Kidney epithelial cell (primary cell): Measurements from ENCODE around the gene DENND1A. TPM values are rescaled to one million over a fixed set of nuclear protein-coding genes. Genes with fewer than 3 reads are reported as not detected.
"Not testable (repeated sequence)": the region's sequence is repeated elsewhere in the genome, so short reads cannot be mapped to it uniquely, and the experiment has no call there.

Source experiments
- DNase-seq: peaks from one replicate; pipeline ENCODE4 v3.0.0-alpha.2; 2010; ENCODE audit warnings: low read depth
- H3K27me3 ChIP-seq: 2 replicates; pipeline ENCODE4 v1.6.0; 2011; ENCODE audit warnings: low read length; ENCODE audit not compliant: control insufficient read depth, insufficient read depth
- H3K36me3 ChIP-seq: 2 replicates; pipeline ENCODE4 v1.5.1; 2011; ENCODE audit warnings: low read length; ENCODE audit not compliant: control insufficient read depth, insufficient read depth
- H3K4me3 ChIP-seq: 2 replicates; pipeline ENCODE4 v1.5.1; 2011; ENCODE audit warnings: low read depth, mild to moderate bottlenecking, control low read depth, low read length
- total RNA-seq: library from RNA; depleted of rRNA; stranded (reverse); fragments of >200 nt; gene quantifications from 2 replicates; pipeline ENCODE4 v1.2.3, GENCODE V29; 2015
- TF ChIP-seq, protein P1 (sequence below): IDR thresholded peaks from 2 replicates; pipeline ENCODE4 v1.5.1; 2011; ENCODE audit warnings: mild to moderate bottlenecking, moderate library complexity, low read length, control low read depth, inconsistent platforms; ENCODE audit not compliant: insufficient read depth, poor library complexity, severe bottlenecking

The DENND1A gene
- total RNA-seq, 1 donor from 2014 or later, result 14.5 TPM

DNA sequence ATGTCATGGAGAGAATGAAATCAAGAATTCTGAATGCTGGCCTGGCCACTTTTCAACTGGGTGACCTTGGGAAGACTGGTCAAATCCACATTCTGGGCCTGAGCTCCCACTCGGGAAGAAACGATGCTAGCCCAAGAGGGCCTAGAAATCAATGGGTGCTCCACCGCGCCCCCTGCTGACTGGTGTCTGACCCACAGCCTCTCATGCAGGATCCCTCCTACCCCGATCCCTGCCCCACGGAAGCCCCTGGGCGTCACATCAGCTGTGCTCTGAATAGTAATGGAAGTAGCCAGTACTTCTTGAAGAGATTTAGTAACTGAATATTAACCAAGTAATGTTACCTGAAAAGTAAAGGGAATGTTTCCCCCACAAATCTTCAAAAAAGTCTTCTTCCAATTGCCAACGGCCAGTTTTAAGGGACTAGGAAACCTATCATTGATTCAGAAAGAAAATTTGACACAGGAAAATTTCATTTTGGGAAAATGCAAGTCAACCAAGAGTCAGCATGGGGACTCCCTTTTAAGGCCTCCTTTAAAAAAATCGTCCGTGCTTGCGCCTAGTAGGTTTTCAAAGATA, 530.0 kb downstream of the DENND1A start:
- TF ChIP-seq, protein P1, sequence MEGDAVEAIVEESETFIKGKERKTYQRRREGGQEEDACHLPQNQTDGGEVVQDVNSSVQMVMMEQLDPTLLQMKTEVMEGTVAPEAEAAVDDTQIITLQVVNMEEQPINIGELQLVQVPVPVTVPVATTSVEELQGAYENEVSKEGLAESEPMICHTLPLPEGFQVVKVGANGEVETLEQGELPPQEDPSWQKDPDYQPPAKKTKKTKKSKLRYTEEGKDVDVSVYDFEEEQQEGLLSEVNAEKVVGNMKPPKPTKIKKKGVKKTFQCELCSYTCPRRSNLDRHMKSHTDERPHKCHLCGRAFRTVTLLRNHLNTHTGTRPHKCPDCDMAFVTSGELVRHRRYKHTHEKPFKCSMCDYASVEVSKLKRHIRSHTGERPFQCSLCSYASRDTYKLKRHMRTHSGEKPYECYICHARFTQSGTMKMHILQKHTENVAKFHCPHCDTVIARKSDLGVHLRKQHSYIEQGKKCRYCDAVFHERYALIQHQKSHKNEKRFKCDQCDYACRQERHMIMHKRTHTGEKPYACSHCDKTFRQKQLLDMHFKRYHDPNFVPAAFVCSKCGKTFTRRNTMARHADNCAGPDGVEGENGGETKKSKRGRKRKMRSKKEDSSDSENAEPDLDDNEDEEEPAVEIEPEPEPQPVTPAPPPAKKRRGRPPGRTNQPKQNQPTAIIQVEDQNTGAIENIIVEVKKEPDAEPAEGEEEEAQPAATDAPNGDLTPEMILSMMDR, result peak; percentile 60
- DNase-seq, result no peak
- Histone ChIP-seq H3K27me3 (no peaks in the 10 kb centered on the region), H3K36me3 (no peaks in the 10 kb centered on the region), H3K4me3 (no peak overlapping the region)

- DNase-seq, H3K4me3 ChIP-seq, H3K27me3 ChIP-seq, H3K36me3 ChIP-seq: not testable (repeated sequence)
Measured at GRCh38 chr9:123398938-123399337, 531.0 kb downstream of the DENND1A start.

DNA sequence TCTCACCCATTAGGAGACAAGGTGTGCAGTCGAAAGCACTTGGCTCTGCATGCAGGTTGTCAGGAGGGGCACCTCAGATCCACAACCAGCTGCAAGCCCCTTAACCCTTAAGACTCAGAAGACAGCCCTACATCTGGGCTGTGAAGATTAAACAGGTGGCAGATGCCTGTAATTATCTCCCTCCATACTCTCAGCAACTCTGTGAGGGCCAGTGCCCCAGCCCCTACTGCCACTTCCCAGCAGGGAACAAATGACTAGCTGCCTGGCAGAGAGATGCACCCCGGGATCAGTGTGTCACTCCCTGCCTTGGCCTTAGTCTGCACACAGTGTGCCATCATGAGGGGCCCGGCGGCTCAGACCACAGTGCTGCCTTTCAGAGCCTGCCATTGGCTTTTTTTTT, 532.0 kb downstream of the DENND1A start:
- Histone ChIP-seq H3K4me3 (no peak overlapping the region), H3K36me3 (no peaks in the 10 kb centered on the region), H3K27me3 (no peaks in the 10 kb centered on the region)
- TF ChIP-seq, protein P1, result no peak
- DNase-seq, result no peak

GRCh38 chr9:123395689-123396511, 534.0 kb downstream of the DENND1A start:
- TF ChIP-seq, protein P1, result no peak
- no peak overlapping the region for H3K4me3 ChIP-seq
- no peaks in the 10 kb centered on the region for H3K36me3 ChIP-seq
- no peak for DNase-seq
- peaks cover under 1% of the 10 kb centered on the region for H3K27me3 ChIP-seq

DNA sequence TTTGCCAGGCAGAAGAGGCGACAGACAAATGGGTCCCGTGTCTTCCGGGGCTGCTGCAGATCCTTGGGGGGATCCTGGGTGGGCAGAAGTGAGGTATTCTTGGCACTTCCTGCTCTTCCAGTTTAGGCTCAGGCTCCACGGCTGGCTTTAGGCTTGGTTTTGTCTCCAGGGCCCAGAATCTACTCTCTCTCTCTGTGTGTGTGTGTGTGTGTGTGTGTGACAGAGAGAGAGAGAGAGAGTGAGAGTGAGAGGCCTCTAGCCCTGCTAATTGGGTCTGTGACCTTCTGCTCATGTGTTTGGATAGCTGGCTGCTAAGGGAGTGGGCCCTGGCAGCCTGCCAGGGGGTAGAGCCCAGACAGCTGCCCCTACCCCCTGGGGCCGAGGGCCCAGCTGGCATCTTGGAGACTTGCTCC, 534.6 kb downstream of the DENND1A start:
- no peaks in the 10 kb centered on the region for H3K36me3 ChIP-seq
- DNase-seq, result no peak
- TF ChIP-seq, protein P1, result no peak
- no peak overlapping the region for H3K4me3 ChIP-seq
- peaks cover 4% of the 10 kb centered on the region for H3K27me3 ChIP-seq

DNA sequence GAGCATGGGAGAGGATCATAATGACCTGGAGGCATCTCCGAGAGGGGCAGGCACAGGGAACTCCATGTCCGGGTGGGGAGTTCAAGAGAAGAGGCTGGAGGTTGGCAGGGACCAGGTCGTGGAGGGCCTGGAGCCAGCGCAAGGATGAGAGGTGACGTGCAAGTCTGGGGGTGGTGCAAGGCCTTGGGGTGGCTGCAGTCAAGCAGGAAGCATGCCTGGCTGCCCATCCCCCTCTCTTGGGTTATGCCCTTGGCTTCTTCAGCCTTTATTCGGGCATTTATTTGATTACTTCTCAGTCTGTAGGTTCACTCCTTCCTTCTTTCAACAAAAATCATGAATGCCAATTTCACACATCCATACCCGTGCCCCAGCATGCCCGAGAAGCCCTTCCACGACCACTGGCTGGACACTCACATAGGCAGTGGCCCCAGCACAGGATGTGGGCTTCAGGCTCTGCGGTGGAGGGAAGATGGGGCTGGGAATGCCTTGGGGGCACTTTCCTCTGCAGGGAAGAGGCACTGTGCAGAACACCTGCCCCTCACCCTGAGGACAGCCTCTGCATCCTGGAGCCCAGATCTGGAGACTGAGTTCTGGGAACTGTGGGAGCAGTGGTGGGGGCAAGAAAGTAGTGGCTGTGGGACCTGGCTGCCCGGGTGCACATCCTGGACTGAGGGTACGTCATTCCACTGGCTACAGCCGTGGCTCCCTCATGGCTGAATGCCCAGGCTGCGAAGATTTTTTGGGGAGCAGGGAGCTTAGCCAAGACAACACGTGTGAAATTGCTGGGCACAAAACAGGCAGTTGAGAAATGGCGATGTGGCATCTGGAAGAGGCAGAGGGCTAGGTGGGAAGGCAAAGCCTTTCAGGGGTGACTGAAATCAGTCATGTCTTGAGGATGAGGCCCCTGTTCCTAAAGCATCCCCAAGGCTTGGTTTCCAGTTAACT, 535.4 kb downstream of the DENND1A start:
- Histone ChIP-seq H3K36me3 (no peaks in the 10 kb centered on the region), H3K27me3 (peaks cover 11% of the 10 kb centered on the region), H3K4me3 (no peak overlapping the region)
- no peak for DNase-seq
- TF ChIP-seq, protein P1, result no peak
